Neural progenitor cell (in vitro differentiated cells): ENCODE results near the gene IPO4. TPM values are rescaled to one million over a fixed set of nuclear protein-coding genes. Genes with fewer than 3 reads are reported as not detected.

ENCODE experiments used
- DNase-seq: peaks from one replicate; pipeline ENCODE4 v3.0.0-alpha.2; 2016; ENCODE audit warnings: low spot score
- H2AFZ ChIP-seq: fragments of 200-600 bp; sonication (generic); replicated peaks from 2 replicates; pipeline ENCODE4 v1.6.1; 2016; ENCODE audit warnings: antibody characterized with exemption
- H3F3A ChIP-seq: fragments of 200-600 bp; sonication (generic); 2 replicates; pipeline ENCODE4 v1.6.1; 2016; ENCODE audit warnings: antibody characterized with exemption, low read depth
- H3K27ac ChIP-seq: fragments of 200-600 bp; sonication (generic); 2 replicates; pipeline ENCODE4 v1.5.1; 2016; ENCODE audit warnings: mild to moderate bottlenecking
- H3K27me3 ChIP-seq: fragments of 200-600 bp; sonication (generic); 2 replicates; pipeline ENCODE4 v1.6.1; 2016; ENCODE audit warnings: mild to moderate bottlenecking, moderate library complexity
- H3K36me3 ChIP-seq: fragments of 200-600 bp; sonication (generic); 2 replicates; pipeline ENCODE4 v1.5.1; 2016
- H3K4me1 ChIP-seq: fragments of 200-600 bp; sonication (generic); 2 replicates; pipeline ENCODE4 v1.6.1; 2016; ENCODE audit warnings: mixed run types
- H3K4me2 ChIP-seq: fragments of 200-600 bp; sonication (generic); 2 replicates; pipeline ENCODE4 v1.6.1; 2016
- H3K4me3 ChIP-seq: fragments of 200-600 bp; sonication (generic); 2 replicates; pipeline ENCODE4 v1.5.1; 2016
- H3K79me2 ChIP-seq: fragments of 200-600 bp; sonication (generic); 2 replicates; pipeline ENCODE4 v1.6.1; 2016; ENCODE audit warnings: low read depth
- H3K9ac ChIP-seq: fragments of 200-600 bp; sonication (generic); 2 replicates; pipeline ENCODE4 v1.6.1; 2016
- H3K9me3 ChIP-seq: fragments of 200-600 bp; sonication (generic); 2 replicates; pipeline ENCODE4 v1.5.1; 2016; ENCODE audit warnings: low read depth
- H4K20me1 ChIP-seq: fragments of 200-600 bp; sonication (generic); 2 replicates; pipeline ENCODE4 v1.6.1; 2016; ENCODE audit warnings: low read depth
- H3K27ac Mint-ChIP-seq: 3 replicates; pipeline ENCODE4 v1.8.0; 2021; ENCODE audit warnings: mixed read lengths
- H3K27me3 Mint-ChIP-seq: 2 replicates; pipeline ENCODE4 v1.8.0; 2022; ENCODE audit warnings: low read depth, mild to moderate bottlenecking, inconsistent platforms, moderate library complexity, mixed read lengths; ENCODE audit not compliant: insufficient read depth
- H3K36me3 Mint-ChIP-seq: 3 replicates; pipeline ENCODE4 v1.8.0; 2021; ENCODE audit warnings: mixed read lengths
- H3K4me1 Mint-ChIP-seq: 3 replicates; pipeline ENCODE4 v1.8.0; 2021; ENCODE audit warnings: mixed read lengths
- H3K4me3 Mint-ChIP-seq: 3 replicates; pipeline ENCODE4 v1.8.0; 2021; ENCODE audit warnings: mild to moderate bottlenecking, moderate library complexity, mixed read lengths
- H3K9me3 Mint-ChIP-seq: 3 replicates; pipeline ENCODE4 v1.8.0; 2020; ENCODE audit warnings: mixed read lengths
- CTCF ChIP-seq: fragments of 200-600 bp; sonication (generic); IDR thresholded peaks from 2 replicates; pipeline ENCODE4 v1.5.1; 2017; ENCODE audit warnings: antibody characterized with exemption, mild to moderate bottlenecking
- EZH2 ChIP-seq: fragments of 200-600 bp; sonication (generic); IDR thresholded peaks from 2 replicates; pipeline ENCODE4 v1.6.1; 2017; ENCODE audit warnings: antibody characterized with exemption, mild to moderate bottlenecking, moderate library complexity
- EZH2phosphoT487 ChIP-seq: fragments of 200-600 bp; sonication (generic); IDR thresholded peaks from 2 replicates; pipeline ENCODE4 v1.6.1; 2017; ENCODE audit warnings: antibody characterized with exemption
- total RNA-seq: library from RNA; depleted of rRNA; stranded (reverse); fragments of >200 nt; gene quantifications from 2 replicates; pipeline ENCODE4 v1.2.3, GENCODE V29; 2015; ENCODE audit warnings: low replicate concordance

IPO4 gene
- total RNA-seq, 1 donor from 2014 or later: 15.9 TPM

GRCh38 chr14:24195186-24196070, 6.8 kb upstream of the IPO4 start, which contains the start of gene TM9SF1:
TM9SF1 (minus strand) TSS chr14:24195441; CDS start chr14:24195019, 422 bp downstream.
- peak within 1 kb of the TSS; percentile 99 for H3K27ac Mint-ChIP-seq
- Histone ChIP-seq H3K27me3 (no peaks in the 10 kb centered on the region), H4K20me1 (no peaks in the 10 kb centered on the region), H3K9me3 (no peaks in the 10 kb centered on the region), H2AFZ (peak within 1 kb of the TSS; percentile 87), H3F3A (peaks cover 27% of the 10 kb centered on the region), H3K4me3 (peak within 1 kb of the TSS; percentile 81), H3K4me1 (peaks cover 6% of the 10 kb centered on the region), H3K9ac (peak within 1 kb of the TSS; percentile 70), H3K36me3 (no peaks in the 10 kb centered on the region), H3K4me2 (peak within 1 kb of the TSS; percentile 92), H3K79me2 (peaks cover 14% of the 10 kb centered on the region), H3K27ac (peak within 1 kb of the TSS; percentile 90)
- peaks cover 22% of the 10 kb centered on the region for H3K36me3 Mint-ChIP-seq
- peaks cover 8% of the 10 kb centered on the region for H3K27me3 Mint-ChIP-seq
- TF ChIP-seq CTCF (no peak), EZH2 (no peak), EZH2phosphoT487 (no peak)
- peak; percentile 92 for DNase-seq
- H3K9me3 Mint-ChIP-seq: no peaks in the 10 kb centered on the region
- H3K4me1 Mint-ChIP-seq: peaks cover 21% of the 10 kb centered on the region
- H3K4me3 Mint-ChIP-seq: peak within 1 kb of the TSS; percentile 98

DNA sequence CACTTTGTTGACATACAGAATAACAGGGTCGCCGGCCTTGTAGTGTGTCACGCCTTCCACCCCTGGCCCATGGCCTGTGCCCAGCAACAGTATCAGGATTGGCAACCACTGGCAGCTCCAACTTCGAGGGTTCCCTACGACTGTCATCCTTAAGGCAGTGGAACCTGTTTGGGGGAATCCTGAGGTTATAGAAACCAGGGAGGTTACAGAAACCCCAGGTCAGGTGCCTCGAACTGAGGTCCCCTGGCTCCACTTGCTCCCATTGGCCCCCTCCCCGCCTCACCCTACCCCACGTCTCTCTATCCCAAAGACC, 6.2 kb upstream of the IPO4 start:
- Histone ChIP-seq H4K20me1 (no peaks in the 10 kb centered on the region), H3K4me1 (peaks cover 6% of the 10 kb centered on the region), H3K4me3 (peak overlapping the region; percentile 81), H3F3A (peaks cover 27% of the 10 kb centered on the region), H3K9ac (no peak overlapping the region), H3K4me2 (peak overlapping the region; percentile 92), H2AFZ (peak overlapping the region; percentile 87), H3K27ac (no peak overlapping the region), H3K79me2 (peaks cover 14% of the 10 kb centered on the region), H3K36me3 (no peaks in the 10 kb centered on the region), H3K9me3 (no peaks in the 10 kb centered on the region), H3K27me3 (no peaks in the 10 kb centered on the region)
- DNase-seq: no peak
- peaks cover 24% of the 10 kb centered on the region for H3K4me1 Mint-ChIP-seq
- peaks cover 24% of the 10 kb centered on the region for H3K36me3 Mint-ChIP-seq
- no peaks in the 10 kb centered on the region for H3K9me3 Mint-ChIP-seq
- H3K27ac Mint-ChIP-seq: peak overlapping the region; percentile 60
- peak overlapping the region; percentile 98 for H3K4me3 Mint-ChIP-seq
- peaks cover 8% of the 10 kb centered on the region for H3K27me3 Mint-ChIP-seq
- TF ChIP-seq EZH2phosphoT487 (no peak), CTCF (no peak), EZH2 (no peak)

DNA sequence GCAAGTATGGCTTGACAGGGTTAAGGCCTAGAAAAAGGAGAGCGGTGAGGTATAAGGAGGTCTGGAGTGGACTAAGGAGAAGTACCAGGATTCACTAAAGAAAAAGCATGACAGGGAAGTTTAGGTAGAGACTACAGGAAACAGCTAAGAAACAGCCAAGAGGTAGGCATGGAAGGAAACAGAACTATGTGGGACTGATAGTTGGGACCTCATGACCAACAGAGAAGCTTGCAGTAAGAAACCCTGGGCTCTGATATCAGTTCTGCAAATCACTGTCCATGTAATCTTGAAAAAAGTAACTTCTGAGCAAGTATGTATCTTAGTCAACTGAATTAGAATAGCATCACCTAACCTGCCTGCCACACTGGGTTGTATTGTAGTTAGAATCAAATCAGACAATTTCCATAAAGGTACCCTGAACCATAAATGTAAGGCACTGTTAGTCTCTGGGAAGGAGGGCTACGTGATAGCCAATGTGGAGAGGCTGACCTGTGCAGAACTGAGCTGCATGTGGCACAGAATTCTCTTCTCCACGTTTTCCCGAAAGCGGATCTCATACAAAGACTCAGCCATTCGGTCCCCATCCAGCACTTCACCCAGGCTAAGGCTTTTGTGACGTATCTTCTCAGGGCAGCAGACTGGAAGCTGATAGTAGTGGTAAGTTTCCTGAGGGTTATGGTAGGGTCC, 5.7 kb upstream of the IPO4 start:
- no peaks in the 10 kb centered on the region for H3K9me3 ChIP-seq
- H3K4me3 ChIP-seq: peak overlapping the region; percentile 81
- H3K4me3 Mint-ChIP-seq: peak overlapping the region; percentile 98
- no peak for TF ChIP-seq EZH2
- TF ChIP-seq EZH2phosphoT487: no peak
- TF ChIP-seq CTCF: no peak
- peak overlapping the region; percentile 92 for H3K4me2 ChIP-seq
- H3K36me3 Mint-ChIP-seq: peaks cover 24% of the 10 kb centered on the region
- H4K20me1 ChIP-seq: no peaks in the 10 kb centered on the region
- H3K79me2 ChIP-seq: peaks cover 14% of the 10 kb centered on the region
- H3K36me3 ChIP-seq: no peaks in the 10 kb centered on the region
- H3K9me3 Mint-ChIP-seq: no peaks in the 10 kb centered on the region
- H3K27me3 ChIP-seq: no peaks in the 10 kb centered on the region
- peaks cover 6% of the 10 kb centered on the region for H3K4me1 ChIP-seq
- H3K27ac Mint-ChIP-seq: no peak overlapping the region
- peaks cover 26% of the 10 kb centered on the region for H3K4me1 Mint-ChIP-seq
- no peak overlapping the region for H2AFZ ChIP-seq
- peaks cover 31% of the 10 kb centered on the region for H3F3A ChIP-seq
- no peak overlapping the region for H3K9ac ChIP-seq
- peaks cover 8% of the 10 kb centered on the region for H3K27me3 Mint-ChIP-seq
- no peak overlapping the region for H3K27ac ChIP-seq
- DNase-seq: no peak
